GM23248 (cell line): ENCODE measurements around the gene ABCA2. TPM values are rescaled to one million over a fixed set of nuclear protein-coding genes. Genes with fewer than 3 reads are reported as not detected.

Source experiments
- DNase-seq: peaks from one replicate; pipeline ENCODE4 v3.0.0-alpha.2; 2015
- H2AFZ ChIP-seq: fragments of 200-600 bp; sonication (generic); 2 replicates; pipeline ENCODE4 v1.6.1; 2016; ENCODE audit warnings: antibody characterized with exemption
- H3F3A ChIP-seq: fragments of 200-600 bp; sonication (generic); 2 replicates; pipeline ENCODE4 v1.6.1; 2016; ENCODE audit warnings: mild to moderate bottlenecking, antibody characterized with exemption, mixed run types; ENCODE audit not compliant: insufficient read depth
- H3K27ac ChIP-seq: fragments of 200-600 bp; sonication (generic); 2 replicates; pipeline ENCODE4 v1.5.1; 2016; ENCODE audit warnings: mild to moderate bottlenecking
- H3K27me3 ChIP-seq: fragments of 200-600 bp; sonication (generic); replicated peaks from 2 replicates; pipeline ENCODE4 v1.6.1; 2016; ENCODE audit warnings: mild to moderate bottlenecking; ENCODE audit not compliant: insufficient read depth
- H3K36me3 ChIP-seq: fragments of 200-600 bp; sonication (generic); 2 replicates; pipeline ENCODE4 v1.6.1; 2016; ENCODE audit warnings: low read depth, mild to moderate bottlenecking
- H3K4me1 ChIP-seq: fragments of 200-600 bp; sonication (generic); 2 replicates; pipeline ENCODE4 v1.6.1; 2016; ENCODE audit warnings: mild to moderate bottlenecking; ENCODE audit not compliant: insufficient read depth
- H3K4me2 ChIP-seq: fragments of 200-600 bp; sonication (generic); one replicate; pipeline ENCODE4 v1.6.1; 2016; ENCODE audit warnings: mild to moderate bottlenecking; ENCODE audit not compliant: unreplicated experiment
- H3K4me3 ChIP-seq: fragments of 200-600 bp; sonication (generic); 2 replicates; pipeline ENCODE4 v1.5.1; 2016; ENCODE audit warnings: mild to moderate bottlenecking
- H3K79me2 ChIP-seq: fragments of 200-600 bp; sonication (generic); 2 replicates; pipeline ENCODE4 v1.6.1; 2016; ENCODE audit warnings: mild to moderate bottlenecking; ENCODE audit not compliant: insufficient read depth
- H3K9ac ChIP-seq: fragments of 200-600 bp; sonication (generic); 2 replicates; pipeline ENCODE4 v1.6.1; 2016; ENCODE audit warnings: mild to moderate bottlenecking
- H3K9me2 ChIP-seq: fragments of 200-600 bp; sonication (generic); 2 replicates; pipeline ENCODE4 v1.6.1; 2016; ENCODE audit warnings: mixed run types, mild to moderate bottlenecking, moderate library complexity; ENCODE audit not compliant: insufficient read depth
- H3K9me3 ChIP-seq: fragments of 200-600 bp; sonication (generic); one replicate; pipeline ENCODE4 v1.6.1; 2017; ENCODE audit warnings: low read depth
- H4K20me1 ChIP-seq: fragments of 200-600 bp; sonication (generic); 2 replicates; pipeline ENCODE4 v1.6.0; 2016; ENCODE audit not compliant: insufficient read depth
- EZH2 ChIP-seq: fragments of 200-600 bp; sonication (generic); IDR thresholded peaks from 2 replicates; pipeline ENCODE4 v1.6.1; 2018; ENCODE audit warnings: antibody characterized with exemption, mild to moderate bottlenecking; ENCODE audit not compliant: insufficient read depth, poor library complexity, severe bottlenecking
- EZH2phosphoT487 ChIP-seq: fragments of 200-600 bp; sonication (generic); IDR thresholded peaks from 2 replicates; pipeline ENCODE4 v1.6.1; 2018; ENCODE audit warnings: antibody characterized with exemption, moderate library complexity, mild to moderate bottlenecking, low read depth; ENCODE audit not compliant: insufficient read depth
- WGBS, 2 experiments: methylation state at CpG; one replicate each; pipeline ENCODE4 v1.1.6; 2015 to 2017; ENCODE audit warnings: low lambda C conversion rate in 2 of 2, low coverage in 1 of 2; ENCODE audit errors: missing lambda C conversion rate in 2 of 2; 5-methylcytosine and 5-hydroxymethylcytosine counted together
- in situ Hi-C: fragments of 300-500 bp; cut with MboI; formaldehyde crosslinking; loops from 2 replicates; pipeline ENCODE4 v1.15.0; 2020
- polyA plus RNA-seq: library from polyadenylated mRNA; unstranded; fragments of >200 nt; fragmentation: Nextera tagmentation; extraction: Ambion mirVana; gene quantifications from 2 replicates; pipeline ENCODE4 v1.2.1, GENCODE V29; 2016
- total RNA-seq: library from RNA; depleted of rRNA; stranded (reverse); fragments of >200 nt; shearing (Covaris generic); gene quantifications from 2 replicates; pipeline ENCODE4 v1.2.3, GENCODE V29; 2014

ABCA2 gene
- total and polyA plus RNA-seq, 2 experiments from 2014 or later = 21.1 to 33.2 TPM

DNA sequence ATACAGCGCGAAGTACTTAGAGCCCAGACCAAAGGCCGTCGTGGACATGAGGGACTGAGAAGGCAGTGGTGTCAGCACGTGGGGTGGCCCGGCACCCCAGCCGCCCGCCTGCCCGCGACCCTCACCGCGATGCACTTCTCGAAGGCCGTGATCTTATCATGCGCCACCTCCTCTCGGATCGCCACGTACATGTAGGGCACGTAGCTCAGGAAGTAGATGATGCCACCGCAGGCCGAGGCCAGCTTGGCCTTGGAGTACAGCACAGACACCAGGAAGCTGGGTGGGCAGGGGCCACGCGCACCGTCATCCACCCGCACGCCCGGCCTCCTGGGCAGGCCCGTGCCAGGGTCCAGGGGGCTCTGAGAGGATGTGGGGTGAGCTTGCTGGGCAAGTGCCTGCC lies 11.0 kb downstream of the ABCA2 start:
- no peaks in the 10 kb centered on the region for H3K9me3 ChIP-seq
- in situ Hi-C loops = no loop called here
- TF ChIP-seq EZH2 (no peak), EZH2phosphoT487 (no peak)

DNA sequence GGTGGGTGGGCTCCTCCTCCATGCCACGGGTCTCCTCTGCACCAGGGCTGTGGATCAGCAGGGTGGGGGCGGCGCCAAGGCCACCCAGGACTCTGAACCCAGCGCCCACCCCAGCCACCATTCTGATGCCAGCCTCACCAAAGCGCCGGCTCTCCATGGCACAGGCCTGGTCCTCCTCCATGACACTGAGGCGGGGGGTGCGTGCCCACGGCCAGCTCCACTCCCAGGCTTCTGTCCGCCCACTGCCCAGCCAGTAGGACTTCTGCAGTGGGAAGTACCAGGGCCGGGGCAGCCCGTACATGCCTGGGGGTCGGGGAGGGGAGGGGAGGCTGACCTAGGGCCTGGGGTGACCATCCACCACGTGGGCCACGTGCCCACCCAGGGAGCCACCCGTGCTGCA lies 11.6 kb downstream of the ABCA2 start:
- H3K9me2 ChIP-seq = no peaks in the 10 kb centered on the region
- no peaks in the 10 kb centered on the region for H3K79me2 ChIP-seq
- no peaks in the 10 kb centered on the region for H4K20me1 ChIP-seq
- H3K27ac ChIP-seq = no peak overlapping the region
- no peak overlapping the region for H3K9ac ChIP-seq
- no peak overlapping the region for H3K4me3 ChIP-seq
- TF ChIP-seq EZH2 = no peak
- no peak for TF ChIP-seq EZH2phosphoT487
- no peaks in the 10 kb centered on the region for H3K9me3 ChIP-seq
- in situ Hi-C loops = no loop called here
- H2AFZ ChIP-seq = no peak overlapping the region
- no peaks in the 10 kb centered on the region for H3K36me3 ChIP-seq
- H3K27me3 ChIP-seq = no peaks in the 10 kb centered on the region
- H3F3A ChIP-seq = no peaks in the 10 kb centered on the region
- WGBS, 2 experiments = 96 to 100% methylated on average over 5 to 6 of the region's 16 CpGs
- no peak overlapping the region for H3K4me2 ChIP-seq
- DNase-seq = no peak
- H3K4me1 ChIP-seq = no peaks in the 10 kb centered on the region

More for the DNA sequence above, 11.0 kb downstream of the ABCA2 start:
- Histone ChIP-seq H3K79me2 (no peaks in the 10 kb centered on the region), H2AFZ (no peak overlapping the region), H3K36me3 (no peaks in the 10 kb centered on the region), H3K4me2 (no peak overlapping the region), H3K27ac (no peak overlapping the region), H3K4me1 (no peaks in the 10 kb centered on the region), H3K9me2 (no peaks in the 10 kb centered on the region), H4K20me1 (no peaks in the 10 kb centered on the region), H3K27me3 (no peaks in the 10 kb centered on the region), H3K4me3 (no peak overlapping the region), H3K9ac (no peak overlapping the region), H3F3A (no peaks in the 10 kb centered on the region)
- no peak for DNase-seq
- 96% methylated on average over 23 to 28 of the region's 28 CpGs for WGBS, 2 experiments

DNA sequence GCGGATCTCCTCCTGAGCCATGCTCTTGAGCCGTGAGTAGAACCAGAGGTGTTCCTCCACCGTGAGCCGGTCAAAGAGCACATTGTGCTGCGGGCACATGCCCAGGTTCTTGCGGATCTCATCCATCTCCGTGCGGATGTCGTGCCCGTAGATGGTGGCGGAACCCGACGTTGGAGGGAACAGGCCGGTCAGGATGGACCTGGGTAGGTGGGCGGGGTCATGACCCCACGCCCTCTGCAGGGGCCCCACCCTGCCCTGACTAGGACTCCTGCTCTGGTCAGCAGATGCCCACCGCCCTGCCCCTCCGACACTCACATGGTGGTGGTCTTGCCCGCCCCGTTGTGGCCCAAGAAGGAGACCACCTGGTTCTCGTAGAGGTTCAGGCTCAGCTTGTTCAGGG lies 12.1 kb downstream of the ABCA2 start:
- H3F3A ChIP-seq = no peaks in the 10 kb centered on the region
- H3K4me3 ChIP-seq = no peak overlapping the region
- H3K9me3 ChIP-seq = no peaks in the 10 kb centered on the region
- no peaks in the 10 kb centered on the region for H3K79me2 ChIP-seq
- H3K36me3 ChIP-seq = no peaks in the 10 kb centered on the region
- no peak overlapping the region for H3K27ac ChIP-seq
- no peak overlapping the region for H3K4me2 ChIP-seq
- no peak overlapping the region for H2AFZ ChIP-seq
- 95 to 98% methylated on average over 16 to 21 of the region's 21 CpGs for WGBS, 2 experiments
- in situ Hi-C loops = no loop called here
- H4K20me1 ChIP-seq = no peaks in the 10 kb centered on the region
- no peaks in the 10 kb centered on the region for H3K4me1 ChIP-seq
- no peak overlapping the region for H3K9ac ChIP-seq
- TF ChIP-seq EZH2phosphoT487 (no peak), EZH2 (no peak)
- H3K27me3 ChIP-seq = no peaks in the 10 kb centered on the region
- H3K9me2 ChIP-seq = no peaks in the 10 kb centered on the region
- DNase-seq = no peak

DNA sequence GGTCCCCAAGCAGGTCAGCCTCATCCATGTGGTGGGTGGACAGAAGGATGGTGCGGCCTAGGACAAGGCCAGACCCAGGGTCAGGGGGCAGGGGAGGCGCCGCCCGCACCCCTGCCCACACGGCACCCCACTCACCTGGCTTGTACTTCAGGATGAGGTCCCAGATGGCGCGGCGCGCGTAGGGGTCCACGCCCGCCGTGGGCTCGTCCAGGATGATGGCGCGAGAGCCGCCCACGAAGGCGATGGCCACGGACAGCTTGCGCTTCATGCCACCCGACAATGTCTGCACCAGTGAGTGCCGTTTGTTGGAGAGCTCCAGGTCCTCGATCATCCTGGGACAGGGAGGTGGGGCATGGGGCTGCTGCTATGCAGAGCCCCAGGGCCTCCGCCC lies 12.5 kb downstream of the ABCA2 start:
- Histone ChIP-seq H3F3A (no peaks in the 10 kb centered on the region), H3K79me2 (no peaks in the 10 kb centered on the region), H3K27me3 (no peaks in the 10 kb centered on the region), H3K36me3 (no peaks in the 10 kb centered on the region), H3K27ac (no peak overlapping the region), H2AFZ (no peak overlapping the region), H3K9me2 (no peaks in the 10 kb centered on the region), H4K20me1 (no peaks in the 10 kb centered on the region), H3K4me3 (no peak overlapping the region), H3K4me2 (no peak overlapping the region), H3K4me1 (no peaks in the 10 kb centered on the region), H3K9ac (no peak overlapping the region), H3K9me3 (no peaks in the 10 kb centered on the region)
- TF ChIP-seq EZH2phosphoT487 = no peak
- TF ChIP-seq EZH2 = no peak
- DNase-seq = no peak
- in situ Hi-C loops = no loop called here
- WGBS, 2 experiments = 95 to 98% methylated on average over 13 to 25 of the region's 25 CpGs
